Lung (tissue), 12 donors: ENCODE data around the gene SLC5A10. TPM values are rescaled to one million over a fixed set of nuclear protein-coding genes. Genes with fewer than 3 reads are reported as not detected.

ENCODE experiments used
- ATAC-seq: fragments of 200-7000 bp; cut with Tn5 transposase; one replicate; pipeline ENCODE4 v1.9.1; 2020; ENCODE audit warnings: moderate number of reproducible peaks; ENCODE audit not compliant: insufficient read depth, low FRiP score
- DNase-seq, 3 donors: peaks; one replicate each; pipeline ENCODE4 v3.0.0-alpha.2; 2013 to 2017
- H3K27ac ChIP-seq, 2 donors: one replicate each; pipeline ENCODE4 v1.5.1; 2013; ENCODE audit warnings: mild to moderate bottlenecking in 2 of 2, moderate library complexity in 2 of 2, control low read depth in 1 of 2, inconsistent platforms in 1 of 2, low read depth in 1 of 2, low read length in 1 of 2
- H3K27me3 ChIP-seq, 3 donors: one replicate each; pipeline ENCODE4 v1.5.1; 2013; ENCODE audit warnings: low read length in 2 of 3; ENCODE audit not compliant: control insufficient read depth in 3 of 3, insufficient read depth in 3 of 3
- H3K36me3 ChIP-seq, 4 donors: one replicate each; pipeline ENCODE4 v1.5.1; 2013; ENCODE audit warnings: low read length in 4 of 4, mild to moderate bottlenecking in 1 of 4, moderate library complexity in 1 of 4; ENCODE audit not compliant: control insufficient read depth in 4 of 4, insufficient read depth in 4 of 4
- H3K4me1 ChIP-seq, 5 donors: one replicate each; pipeline ENCODE4 v1.5.1; 2013; ENCODE audit warnings: low read length in 5 of 5, mild to moderate bottlenecking in 2 of 5, moderate library complexity in 1 of 5; ENCODE audit not compliant: control insufficient read depth in 5 of 5, insufficient read depth in 5 of 5
- H3K4me3 ChIP-seq: one replicate; pipeline ENCODE4 v1.5.1; 2013; ENCODE audit warnings: mild to moderate bottlenecking, control low read depth, moderate library complexity
- H3K9ac ChIP-seq, 2 donors: one replicate each; pipeline ENCODE4 v1.5.1; 2013; ENCODE audit warnings: low read length in 2 of 2, control low read depth in 1 of 2; ENCODE audit not compliant: insufficient read depth in 1 of 2
- H3K9me3 ChIP-seq, 4 donors: one replicate each; pipeline ENCODE4 v1.5.1; 2013; ENCODE audit warnings: low read length in 3 of 4, mild to moderate bottlenecking in 1 of 4, moderate library complexity in 1 of 4; ENCODE audit not compliant: control insufficient read depth in 4 of 4, insufficient read depth in 3 of 4
- WGBS, 2 donors: extraction: QIAGEN DNeasy Blood & Tissue Kit; methylation state at CpG; one replicate each; pipeline ENCODE4 v1.1.7; 2013; 5-methylcytosine and 5-hydroxymethylcytosine counted together
- polyA plus RNA-seq, 2 donors: library from polyadenylated mRNA; stranded (reverse); fragments of 200-250 nt; gene quantifications; one replicate each; pipeline ENCODE4 v1.2.1, GENCODE V29; 2013
- total RNA-seq, 2 donors: library from RNA; depleted of rRNA in 1 of 2; stranded (reverse); fragments of >200 nt in 1 of 2; gene quantifications; one replicate each; pipeline ENCODE4 v1.2.1, GENCODE V29; 2014 to 2021
- TF ChIP-seq, protein P1 (sequence below): IDR thresholded peaks from 2 replicates; pipeline ENCODE4 v1.5.1; 2012; ENCODE audit warnings: mild to moderate bottlenecking; ENCODE audit errors: control extremely low read depth, extremely low read depth
- donor health status: control.
- donor health status: control.
- donor health status: Bipolar disorder and iron deficiency.
- donor health status: healthy.
- donor health status: DM: yes; HTN: yes; CAD: no.

SLC5A10 gene
- total and polyA plus RNA-seq, 4 donors: 0.09 to 0.31 (median 0.21) TPM

DNA sequence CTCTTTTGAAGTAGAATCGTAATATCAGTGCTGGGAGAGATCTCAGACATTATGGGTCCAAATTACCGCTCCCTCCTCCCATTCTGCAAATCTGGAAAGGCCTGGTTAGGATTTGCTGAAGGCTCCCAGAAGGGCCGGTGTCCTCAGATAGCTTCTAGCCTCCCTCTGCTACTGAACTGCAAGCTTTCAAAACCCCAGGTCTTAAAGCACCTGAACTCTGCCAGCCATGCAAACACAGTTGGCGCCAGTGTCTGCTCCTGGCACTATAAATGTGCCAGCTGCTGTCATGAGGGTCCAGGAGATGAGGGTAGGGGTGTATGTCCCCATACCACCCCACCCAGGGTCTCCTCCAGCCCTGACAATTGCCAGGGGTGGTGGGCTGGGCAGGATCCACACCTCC, 24.2 kb downstream of the SLC5A10 start:
- ATAC-seq (no peak), DNase-seq (no peak)
- no peak overlapping the region for H3K4me3 ChIP-seq
- TF ChIP-seq, protein P1, sequence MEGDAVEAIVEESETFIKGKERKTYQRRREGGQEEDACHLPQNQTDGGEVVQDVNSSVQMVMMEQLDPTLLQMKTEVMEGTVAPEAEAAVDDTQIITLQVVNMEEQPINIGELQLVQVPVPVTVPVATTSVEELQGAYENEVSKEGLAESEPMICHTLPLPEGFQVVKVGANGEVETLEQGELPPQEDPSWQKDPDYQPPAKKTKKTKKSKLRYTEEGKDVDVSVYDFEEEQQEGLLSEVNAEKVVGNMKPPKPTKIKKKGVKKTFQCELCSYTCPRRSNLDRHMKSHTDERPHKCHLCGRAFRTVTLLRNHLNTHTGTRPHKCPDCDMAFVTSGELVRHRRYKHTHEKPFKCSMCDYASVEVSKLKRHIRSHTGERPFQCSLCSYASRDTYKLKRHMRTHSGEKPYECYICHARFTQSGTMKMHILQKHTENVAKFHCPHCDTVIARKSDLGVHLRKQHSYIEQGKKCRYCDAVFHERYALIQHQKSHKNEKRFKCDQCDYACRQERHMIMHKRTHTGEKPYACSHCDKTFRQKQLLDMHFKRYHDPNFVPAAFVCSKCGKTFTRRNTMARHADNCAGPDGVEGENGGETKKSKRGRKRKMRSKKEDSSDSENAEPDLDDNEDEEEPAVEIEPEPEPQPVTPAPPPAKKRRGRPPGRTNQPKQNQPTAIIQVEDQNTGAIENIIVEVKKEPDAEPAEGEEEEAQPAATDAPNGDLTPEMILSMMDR: no peak
- no peaks in the 10 kb centered on the region for H3K9me3 ChIP-seq
- H3K27me3 ChIP-seq: no peaks in the 10 kb centered on the region
- no peak overlapping the region for H3K27ac ChIP-seq
- H3K9ac ChIP-seq: no peak overlapping the region
- WGBS, 2 donors: 79 to 87% methylated on average over 4 of the region's 4 CpGs
- H3K4me1 ChIP-seq: peaks cover 0 to 4% (median 0%) of the 10 kb centered on the region in 5 donors
- peaks cover 0 to 36% (median 0%) of the 10 kb centered on the region in 4 donors for H3K36me3 ChIP-seq

- TF ChIP-seq, protein P1: no peak
- Histone ChIP-seq H3K4me3 (no peak overlapping the region), H3K27ac (no peak overlapping the region), H3K9ac (no peak overlapping the region), H3K4me1 (peaks cover 0 to 8% (median 0%) of the 10 kb centered on the region in 5 donors), H3K36me3 (peaks cover 0 to 33% (median 0%) of the 10 kb centered on the region in 4 donors), H3K9me3 (no peaks in the 10 kb centered on the region), H3K27me3 (no peaks in the 10 kb centered on the region)
- 87 to 90% methylated on average over 4 of the region's 4 CpGs for WGBS, 2 donors
- DNase-seq (no peak), ATAC-seq (no peak)
Observed at GRCh38 chr17:18977021-18977420, 25.1 kb downstream of the SLC5A10 start.

- peaks cover 0 to 30% (median 0%) of the 10 kb centered on the region in 4 donors for H3K36me3 ChIP-seq
- H3K27ac ChIP-seq: no peak overlapping the region
- DNase-seq (no peak), ATAC-seq (no peak)
- no peak overlapping the region for H3K4me3 ChIP-seq
- H3K9me3 ChIP-seq: no peaks in the 10 kb centered on the region
- no peak overlapping the region for H3K9ac ChIP-seq
- H3K27me3 ChIP-seq: no peaks in the 10 kb centered on the region
- TF ChIP-seq, protein P1: no peak
- WGBS, 2 donors: 91 to 95% methylated on average over 17 to 19 of the region's 19 CpGs
- H3K4me1 ChIP-seq: peaks cover 0 to 8% (median 0%) of the 10 kb centered on the region in 5 donors
Observed at GRCh38 chr17:18977646-18978045, 25.7 kb downstream of the SLC5A10 start.

DNA sequence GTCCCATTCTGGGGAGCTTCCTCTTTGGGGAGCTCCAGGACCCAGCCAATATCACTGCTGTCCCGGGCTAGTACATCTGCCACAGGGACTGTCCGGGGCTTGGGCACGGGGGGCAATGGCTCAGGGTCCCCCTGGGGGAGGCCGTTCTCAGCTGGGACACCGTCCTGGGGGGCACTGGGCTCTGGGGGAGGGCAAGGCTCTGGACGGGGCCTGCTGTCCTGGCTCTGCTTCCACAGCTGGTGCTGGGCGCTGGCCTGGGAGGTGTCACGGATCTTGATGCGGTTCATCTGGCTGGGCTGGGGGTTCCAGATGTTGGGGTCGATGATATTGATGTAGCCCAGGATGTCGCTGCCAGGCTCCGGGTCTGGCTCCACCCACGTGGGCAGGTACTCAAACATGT, 26.1 kb downstream of the SLC5A10 start:
- DNase-seq: no peak

More for the DNA sequence above, 26.1 kb downstream of the SLC5A10 start:
- Histone ChIP-seq H3K4me3 (no peak overlapping the region), H3K27me3 (no peaks in the 10 kb centered on the region), H3K36me3 (peaks cover 0 to 30% (median 0%) of the 10 kb centered on the region in 4 donors), H3K4me1 (peaks cover 0 to 8% (median 0%) of the 10 kb centered on the region in 5 donors), H3K9me3 (no peaks in the 10 kb centered on the region), H3K9ac (no peak overlapping the region), H3K27ac (no peak overlapping the region)
- ATAC-seq: no peak
- WGBS, 2 donors: 94 to 97% methylated on average over 13 of the region's 13 CpGs
- TF ChIP-seq, protein P1: no peak
